Activated CD8-positive, alpha-beta T cell treated with anti-CD3 and anti-CD28 coated beads, Interleukin-2, amount 10 ng/mL, durations not matched to agents 7 days and 5 days (primary cell): ENCODE measurements around the gene TBCCD1. TPM values are rescaled to one million over a fixed set of nuclear protein-coding genes. Genes with fewer than 3 reads are reported as not detected.
A peak's percentile ranks its signal among the peaks of the same experiment; 100 is the strongest.

Experiments used
- ATAC-seq: fragments of 150-1000 bp; cut with Tn5 transposase; one replicate; pipeline ENCODE4 v1.10.0; 2021; ENCODE audit warnings: moderate library complexity
- CTCF ChIA-PET: fragments of 350-600 bp; sonication (Branson Sonifier 250); formaldehyde crosslinking; loops from one replicate; lab custom pipeline; 2021; ENCODE audit warnings: antibody characterized with exemption; lab: Charles Lee
- POLR2A ChIA-PET: fragments of 350-600 bp; sonication (Branson Sonifier 250); formaldehyde crosslinking; loops from one replicate; lab custom pipeline; 2021; ENCODE audit warnings: antibody characterized with exemption; lab: Charles Lee
- DNase-seq: peaks from one replicate; pipeline ENCODE4 v3.0.0-alpha.2; 2020
- H3K27ac Mint-ChIP-seq: one replicate; pipeline ENCODE4 v1.8.0; 2021; ENCODE audit warnings: mild to moderate bottlenecking, mixed read lengths
- H3K27me3 Mint-ChIP-seq: one replicate; pipeline ENCODE4 v1.8.0; 2021; ENCODE audit warnings: low read depth, mixed read lengths
- H3K36me3 Mint-ChIP-seq: one replicate; pipeline ENCODE4 v1.8.0; 2021; ENCODE audit warnings: low read depth, mixed read lengths
- H3K4me1 Mint-ChIP-seq: one replicate; pipeline ENCODE4 v1.8.0; 2021; ENCODE audit warnings: low read depth, mixed read lengths
- H3K4me3 Mint-ChIP-seq: one replicate; pipeline ENCODE4 v1.8.0; 2021; ENCODE audit warnings: mild to moderate bottlenecking, mixed read lengths
- H3K9me3 Mint-ChIP-seq: one replicate; pipeline ENCODE4 v1.8.0; 2022; ENCODE audit warnings: mixed read lengths; ENCODE audit not compliant: insufficient read depth
- total RNA-seq, 2 experiments: library from RNA; stranded (reverse); gene quantifications; one replicate each; pipeline ENCODE4 v1.2.3, GENCODE V29; 2021

TBCCD1 gene, protein sequence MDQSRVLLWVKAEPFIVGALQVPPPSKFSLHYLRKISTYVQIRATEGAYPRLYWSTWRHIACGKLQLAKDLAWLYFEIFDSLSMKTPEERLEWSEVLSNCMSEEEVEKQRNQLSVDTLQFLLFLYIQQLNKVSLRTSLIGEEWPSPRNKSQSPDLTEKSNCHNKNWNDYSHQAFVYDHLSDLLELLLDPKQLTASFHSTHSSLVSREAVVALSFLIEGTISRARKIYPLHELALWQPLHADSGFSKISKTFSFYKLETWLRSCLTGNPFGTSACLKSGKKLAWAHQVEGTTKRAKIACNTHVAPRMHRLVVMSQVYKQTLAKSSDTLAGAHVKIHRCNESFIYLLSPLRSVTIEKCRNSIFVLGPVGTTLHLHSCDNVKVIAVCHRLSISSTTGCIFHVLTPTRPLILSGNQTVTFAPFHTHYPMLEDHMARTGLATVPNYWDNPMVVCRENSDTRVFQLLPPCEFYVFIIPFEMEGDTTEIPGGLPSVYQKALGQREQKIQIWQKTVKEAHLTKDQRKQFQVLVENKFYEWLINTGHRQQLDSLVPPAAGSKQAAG
- total RNA-seq = 10 to 100 TPM; 19.4 to 20.1 TPM

DNA sequence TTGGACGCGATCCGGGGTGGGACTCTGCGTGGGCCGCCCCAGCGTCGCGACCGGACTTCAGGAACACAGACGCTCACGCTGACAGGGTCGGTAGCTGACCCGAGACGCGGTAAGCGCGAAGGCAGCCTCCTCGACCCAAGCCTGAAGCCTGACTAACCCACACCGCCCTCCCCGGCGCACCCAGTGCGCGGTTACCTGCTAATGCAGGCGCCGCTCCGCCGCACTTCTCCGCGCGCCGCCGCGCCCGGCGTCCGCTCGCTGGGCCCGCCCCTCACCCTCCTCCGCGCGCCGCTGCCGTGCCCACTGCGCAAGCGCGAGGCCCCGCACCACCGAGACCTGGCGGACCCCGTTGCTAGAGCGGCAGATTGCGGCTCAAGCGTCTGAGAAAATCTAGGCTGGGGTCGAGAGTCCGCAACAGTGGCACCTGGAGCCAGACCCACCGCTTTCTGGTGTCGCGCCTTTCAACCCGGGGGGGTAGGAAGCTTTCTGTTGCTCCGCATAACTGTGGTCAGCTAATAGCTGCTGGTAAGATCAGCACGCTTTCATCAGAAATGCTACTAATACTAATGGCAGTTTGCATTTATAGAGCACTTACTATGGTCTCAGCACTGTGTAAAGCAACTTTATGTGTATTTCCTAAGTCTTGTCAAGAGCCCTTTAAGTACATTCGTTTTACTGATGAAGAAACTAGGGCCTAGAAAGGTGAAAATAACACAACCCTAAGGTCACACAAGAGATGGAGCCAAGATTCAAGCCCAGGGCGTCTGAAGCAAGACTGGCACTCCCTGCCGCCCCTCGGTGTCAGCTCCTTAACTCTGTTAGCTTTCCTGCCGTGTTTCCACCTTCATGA lies at the start of gene TBCCD1:
TBCCD1 (minus strand) TSS at position 268 of the 850 bp plus-strand sequence. CDS start 3,010 bp downstream, outside the sequence.
- H3K27me3 Mint-ChIP-seq = no peaks in the 10 kb centered on the region

DNA sequence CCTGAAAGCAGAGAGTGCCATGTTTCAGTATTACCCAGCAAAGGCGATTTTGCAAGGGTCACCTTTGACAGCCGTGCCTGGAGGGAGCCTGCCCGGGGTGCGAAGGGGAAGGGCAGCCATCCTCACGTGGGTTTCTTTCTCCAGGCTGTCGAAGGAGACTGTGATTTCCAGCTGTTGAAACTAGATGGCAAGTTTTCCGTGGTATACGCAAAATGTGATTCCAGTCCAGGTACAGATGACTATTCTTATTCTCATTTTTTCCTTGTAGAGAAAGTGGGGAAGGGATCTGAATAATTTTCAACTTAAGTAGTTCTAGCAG lies 49.1 kb upstream of the TBCCD1 start:
- CTCF ChIA-PET = interaction anchor here (0.7 to 6.6 kb wide), 42 partner anchors 8 to 673 kb away, joined by 3 to 164 read pairs (median 6); partner anchors contain the start of genes CRYGS, DNAJB11, EIF4A2 and FETUB
- no peak for DNase-seq
- H3K36me3 Mint-ChIP-seq = no peaks in the 10 kb centered on the region
- POLR2A ChIA-PET = interaction anchor here (1.3 to 2.0 kb wide), 3 partner anchors 157 to 205 kb away, joined by 3 to 7 read pairs (median 6); no protein-coding TSS in a partner anchor
- no peaks in the 10 kb centered on the region for H3K9me3 Mint-ChIP-seq
- H3K4me3 Mint-ChIP-seq = no peak overlapping the region
- H3K4me1 Mint-ChIP-seq = peaks cover 24% of the 10 kb centered on the region
- H3K27me3 Mint-ChIP-seq = peaks cover 49% of the 10 kb centered on the region
- no peak for ATAC-seq
- H3K27ac Mint-ChIP-seq = no peak overlapping the region

More for the DNA sequence above, at the start of gene TBCCD1:
- H3K4me1 Mint-ChIP-seq = peaks cover 56% of the 10 kb centered on the region
- H3K4me3 Mint-ChIP-seq = peak within 1 kb of the TSS; percentile 82
- ChIA-PET CTCF (interaction anchor here (0.8 to 7.5 kb wide), 5 partner anchors 27 to 642 kb away, joined by 3 to 78 read pairs (median 10); partner anchors contain the start of gene AHSG), POLR2A (interaction anchor here (0.6 to 6.5 kb wide), 8 partner anchors 9 to 637 kb away, joined by 3 to 68 read pairs (median 4); partner anchors contain the start of genes EIF4A2 and TRA2B)
- H3K36me3 Mint-ChIP-seq = peaks cover 29% of the 10 kb centered on the region
- H3K27ac Mint-ChIP-seq = peak within 1 kb of the TSS; percentile 86
- H3K9me3 Mint-ChIP-seq = no peaks in the 10 kb centered on the region
- ATAC-seq (peak; percentile 58), DNase-seq (peak; percentile 94)

DNA sequence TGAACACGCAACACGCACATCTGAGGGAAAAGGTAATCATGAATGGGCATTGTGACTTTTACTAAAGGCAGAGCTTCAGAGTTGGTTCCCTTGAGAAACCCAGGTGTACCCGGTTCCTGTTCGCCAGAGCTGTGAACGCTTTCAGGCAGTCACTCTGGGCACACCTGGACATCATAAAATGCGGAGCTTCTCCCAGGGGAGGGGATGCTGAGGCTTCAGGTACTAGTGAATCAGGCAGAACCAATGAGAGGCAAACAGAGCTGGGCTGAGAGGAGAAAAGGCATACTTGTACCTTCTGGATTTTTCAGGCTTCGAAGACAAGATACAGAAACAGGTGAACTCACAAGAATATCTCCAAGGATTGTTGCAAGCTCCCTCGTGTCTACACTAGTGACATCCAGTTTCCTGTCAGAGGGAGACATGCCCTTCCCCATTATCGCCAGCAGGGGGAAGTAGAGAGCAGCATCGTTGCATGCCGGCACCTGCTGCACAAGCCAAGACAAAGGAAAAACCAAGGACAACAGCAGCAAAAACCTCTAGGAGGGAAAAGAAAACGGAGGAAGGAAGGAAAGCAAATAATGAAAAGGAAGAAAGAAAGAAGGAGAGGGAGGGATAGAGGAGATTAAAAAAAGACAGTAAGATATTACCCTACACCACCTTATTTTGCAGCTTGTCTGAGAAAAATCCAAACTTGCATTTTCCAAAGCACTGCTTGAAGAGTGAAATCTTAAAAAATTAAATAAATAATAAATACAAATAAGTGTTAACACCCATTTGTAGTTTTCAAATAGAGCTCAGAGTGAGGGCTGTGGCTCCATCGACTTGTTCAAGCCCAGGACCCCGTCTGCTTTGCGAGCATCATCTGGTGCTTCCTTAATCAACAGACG lies 47.7 kb upstream of the TBCCD1 start:
- Mint-ChIP-seq H3K9me3 (no peaks in the 10 kb centered on the region), H3K27ac (no peak overlapping the region), H3K4me3 (no peak overlapping the region), H3K4me1 (peaks cover 24% of the 10 kb centered on the region), H3K27me3 (peaks cover 44% of the 10 kb centered on the region), H3K36me3 (no peaks in the 10 kb centered on the region)
- POLR2A ChIA-PET = interaction anchor here (0.6 to 2.7 kb wide), 5 partner anchors 45 to 953 kb away, joined by 3 to 10 read pairs (median 4); partner anchors contain the start of genes DNAJB11 and EIF4A2
- ATAC-seq (peak; percentile 61), DNase-seq (peak; percentile 82)
- CTCF ChIA-PET = interaction anchor here (0.6 to 6.6 kb wide), 58 partner anchors 10 to 955 kb away, joined by 3 to 164 read pairs (median 4); partner anchors contain the start of genes DNAJB11, FETUB, RFC4 and RPL39L

DNA sequence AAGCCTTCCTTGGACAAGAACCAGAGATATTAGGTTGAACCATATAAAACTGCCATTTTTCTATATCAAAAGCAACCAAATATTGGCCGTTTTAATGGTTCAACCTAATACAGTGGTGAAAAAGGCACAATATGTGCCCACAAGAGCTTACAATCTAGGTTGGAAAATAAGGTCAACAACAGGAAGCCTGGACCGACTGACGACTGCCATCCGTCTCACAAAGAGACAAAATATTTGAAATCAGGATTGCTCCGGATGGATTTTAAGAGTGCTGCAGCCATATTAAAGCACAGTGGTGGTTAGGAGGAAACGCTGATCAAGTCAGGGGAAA lies 47.1 kb upstream of the TBCCD1 start:
- CTCF ChIA-PET = interaction anchor here (0.6 to 6.6 kb wide), 48 partner anchors 10 to 954 kb away, joined by 3 to 164 read pairs (median 4); partner anchors contain the start of genes DNAJB11, FETUB, RFC4 and RPL39L
- H3K27me3 Mint-ChIP-seq = peaks cover 42% of the 10 kb centered on the region
- POLR2A ChIA-PET = interaction anchor here (0.6 to 2.7 kb wide), 5 partner anchors 44 to 953 kb away, joined by 3 to 10 read pairs (median 4); partner anchors contain the start of genes DNAJB11 and EIF4A2
- DNase-seq = no peak
- no peaks in the 10 kb centered on the region for H3K36me3 Mint-ChIP-seq
- H3K4me3 Mint-ChIP-seq = no peak overlapping the region
- H3K4me1 Mint-ChIP-seq = peaks cover 24% of the 10 kb centered on the region
- ATAC-seq = no peak
- no peak overlapping the region for H3K27ac Mint-ChIP-seq
- no peaks in the 10 kb centered on the region for H3K9me3 Mint-ChIP-seq

DNA sequence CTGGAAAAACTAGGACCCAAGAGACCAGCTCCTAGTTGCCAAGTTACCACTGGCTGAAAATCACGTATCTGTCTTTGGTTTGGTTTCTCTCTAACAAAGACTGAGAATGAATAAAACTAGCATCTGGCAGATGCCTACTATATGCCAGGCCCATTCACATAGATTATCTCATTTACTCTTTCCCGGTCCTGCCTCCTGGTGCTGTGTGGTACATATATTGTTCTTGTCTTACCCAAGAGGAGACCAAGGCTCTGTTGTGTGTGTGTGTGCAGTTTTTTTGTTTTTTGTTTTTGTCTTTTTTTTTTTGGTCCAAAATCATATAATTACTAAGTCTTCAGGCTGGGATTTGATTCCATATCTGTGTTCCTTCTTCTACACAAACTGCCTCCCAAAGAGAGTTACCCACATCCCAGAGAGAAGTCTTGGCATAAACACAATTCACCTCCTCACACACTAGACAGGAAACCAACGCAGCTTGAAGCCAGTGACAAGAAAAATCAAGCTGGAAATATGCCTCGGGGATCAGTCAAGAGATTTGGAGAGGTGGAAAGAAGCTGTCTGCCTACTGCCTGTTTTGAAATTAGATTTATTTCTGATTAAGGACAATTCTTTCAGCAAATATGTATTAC lies 46.6 kb upstream of the TBCCD1 start:
- DNase-seq = no peak
- ChIA-PET CTCF (interaction anchor here (1.0 to 6.6 kb wide), 25 partner anchors 10 to 936 kb away, joined by 3 to 164 read pairs (median 10); partner anchors contain the start of genes DNAJB11, FETUB, RFC4 and TBCCD1), POLR2A (interaction anchor here (0.6 to 2.7 kb wide), 5 partner anchors 44 to 208 kb away, joined by 4 to 10 read pairs (median 5); partner anchors contain the start of genes DNAJB11 and EIF4A2)
- Mint-ChIP-seq H3K9me3 (no peaks in the 10 kb centered on the region), H3K36me3 (no peaks in the 10 kb centered on the region), H3K27me3 (peaks cover 41% of the 10 kb centered on the region), H3K4me3 (no peak overlapping the region), H3K4me1 (peaks cover 24% of the 10 kb centered on the region), H3K27ac (no peak overlapping the region)
- ATAC-seq = no peak

DNA sequence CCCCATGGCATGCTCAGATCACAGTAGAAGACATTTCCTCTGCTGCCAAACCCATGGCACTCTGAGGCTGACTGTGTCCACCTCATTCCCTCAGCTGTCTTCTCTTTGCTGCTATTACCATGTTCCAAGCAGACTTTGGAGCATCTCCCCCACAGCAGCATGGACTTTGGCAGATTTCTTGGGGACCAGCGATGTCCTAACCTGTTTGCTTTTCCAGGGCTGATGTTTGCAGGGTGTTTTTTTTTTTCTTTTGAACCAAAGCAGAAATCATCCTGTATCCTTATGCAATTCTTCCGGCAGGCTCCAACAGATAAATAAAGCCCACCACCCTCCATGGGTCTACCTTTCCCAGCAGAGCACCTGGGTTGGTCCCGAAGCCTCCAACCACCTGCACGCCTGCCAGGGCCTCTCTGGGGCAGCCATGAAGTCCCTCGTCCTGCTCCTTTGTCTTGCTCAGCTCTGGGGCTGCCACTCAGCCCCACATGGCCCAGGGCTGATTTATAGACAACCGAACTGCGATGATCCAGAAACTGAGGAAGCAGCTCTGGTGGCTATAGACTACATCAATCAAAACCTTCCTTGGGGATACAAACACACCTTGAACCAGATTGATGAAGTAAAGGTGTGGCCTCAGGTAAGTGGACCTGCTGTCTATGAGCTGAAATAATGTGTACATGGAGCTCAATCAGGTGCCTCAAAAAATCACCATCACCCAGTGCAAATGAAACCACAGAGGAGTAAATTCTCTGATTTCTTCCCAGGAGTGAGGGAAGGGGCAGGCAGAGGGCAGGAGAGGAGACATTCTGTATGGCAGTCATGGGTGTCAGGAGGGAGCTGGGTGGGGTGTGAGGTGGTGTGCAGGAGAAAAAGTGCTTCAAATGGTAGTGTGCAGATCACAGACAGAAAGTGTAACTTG lies 45.8 kb upstream of the TBCCD1 start, which contains the start of gene AHSG:
AHSG (plus strand) TSS at position 340 of the 916 bp plus-strand sequence; CDS start at position 422, 82 bp downstream.
- peaks cover 24% of the 10 kb centered on the region for H3K4me1 Mint-ChIP-seq
- H3K9me3 Mint-ChIP-seq = no peaks in the 10 kb centered on the region
- ChIA-PET CTCF (interaction anchor here (2.1 to 6.6 kb wide), 7 partner anchors 9 to 209 kb away, joined by 10 to 164 read pairs (median 78); partner anchors contain the start of genes DNAJB11 and TBCCD1), POLR2A (interaction anchor here (1.7 to 2.7 kb wide), 2 partner anchors 43 to 171 kb away, joined by 5 to 10 read pairs; partner anchors contain the start of genes DNAJB11 and EIF4A2)
- no peaks in the 10 kb centered on the region for H3K36me3 Mint-ChIP-seq
- H3K27me3 Mint-ChIP-seq = peaks cover 33% of the 10 kb centered on the region
- H3K27ac Mint-ChIP-seq = no peak within 1 kb of the TSS
- no peak within 1 kb of the TSS for H3K4me3 Mint-ChIP-seq
- DNase-seq (no peak), ATAC-seq (no peak)

DNA sequence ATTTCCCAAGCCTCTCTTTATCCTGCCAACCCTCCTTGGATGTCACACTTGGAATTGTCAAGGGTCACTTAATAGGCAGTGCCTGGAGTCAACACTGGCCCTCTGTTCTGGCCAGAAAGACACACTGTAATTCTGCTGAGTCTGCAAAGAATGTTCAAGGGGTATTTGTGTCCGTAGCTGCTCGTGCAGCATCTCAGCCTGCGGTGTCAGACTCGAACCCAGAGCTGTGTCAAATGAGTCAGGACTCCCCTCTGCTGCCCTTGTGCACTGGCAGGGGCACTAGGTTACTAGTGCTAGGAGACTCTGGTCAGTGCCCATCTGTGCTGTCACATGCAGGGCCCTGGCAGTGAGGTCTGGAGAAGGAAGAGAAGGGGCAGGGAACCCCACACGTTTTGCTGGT lies 44.9 kb upstream of the TBCCD1 start:
- H3K9me3 Mint-ChIP-seq = no peaks in the 10 kb centered on the region
- no peaks in the 10 kb centered on the region for H3K36me3 Mint-ChIP-seq
- CTCF ChIA-PET = interaction anchor here (1.5 kb wide), 1 partner anchor 668 kb away, joined by 5 read pairs; no protein-coding TSS in a partner anchor
- no peak for DNase-seq
- no peak for ATAC-seq
- POLR2A ChIA-PET = interaction anchor here (1.7 kb wide), 1 partner anchor 171 kb away, joined by 5 read pairs; the partner anchor contains the start of gene EIF4A2
- H3K27me3 Mint-ChIP-seq = peaks cover 27% of the 10 kb centered on the region
- H3K4me3 Mint-ChIP-seq = no peak overlapping the region
- peaks cover 18% of the 10 kb centered on the region for H3K4me1 Mint-ChIP-seq
- no peak overlapping the region for H3K27ac Mint-ChIP-seq

DNA sequence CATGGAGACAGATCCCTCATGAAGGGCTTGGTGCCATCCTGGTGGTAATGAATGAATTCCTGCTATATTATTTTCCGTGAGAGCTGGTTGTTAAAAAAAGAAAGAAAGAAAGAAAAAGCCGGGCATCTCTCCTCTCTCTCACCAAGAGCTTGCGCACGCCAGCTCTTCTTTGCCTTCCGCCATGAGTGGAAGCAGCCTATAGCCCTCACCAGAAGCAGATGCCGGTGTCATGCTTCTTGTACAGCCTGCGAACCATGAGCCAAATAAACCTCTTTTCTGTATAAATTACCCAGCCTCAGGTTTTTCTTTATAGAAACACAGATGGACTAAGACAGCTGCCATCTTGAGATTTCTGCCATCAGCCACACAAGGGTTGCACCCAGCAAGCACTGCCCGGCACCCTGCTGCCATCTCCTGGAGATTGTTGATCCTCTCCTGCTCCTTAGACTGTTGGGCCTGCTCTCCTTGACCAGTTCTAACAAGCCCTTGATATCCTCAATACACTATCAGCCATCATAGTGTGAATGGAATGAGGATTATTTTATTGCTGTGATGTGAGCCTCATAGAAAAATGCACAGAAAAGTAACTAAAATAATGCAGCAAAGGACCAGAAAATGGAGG lies 42.2 kb upstream of the TBCCD1 start:
- CTCF ChIA-PET = interaction anchor here (1.2 to 2.1 kb wide), 5 partner anchors 9 to 626 kb away, joined by 3 to 15 read pairs (median 4); no protein-coding TSS in a partner anchor
- POLR2A ChIA-PET = interaction anchor here (0.5 kb wide), 1 partner anchor 174 kb away, joined by 3 read pairs; the partner anchor contains the start of gene EIF4A2
- Mint-ChIP-seq H3K9me3 (no peaks in the 10 kb centered on the region), H3K36me3 (no peaks in the 10 kb centered on the region), H3K4me3 (no peak overlapping the region), H3K27me3 (peaks cover 22% of the 10 kb centered on the region), H3K27ac (no peak overlapping the region), H3K4me1 (peaks cover 2% of the 10 kb centered on the region)
- DNase-seq (no peak), ATAC-seq (no peak)
